Keratinocyte (primary cell): ENCODE data around the gene MBLAC1. TPM values are rescaled to one million over a fixed set of nuclear protein-coding genes. Genes with fewer than 3 reads are reported as not detected.

Experiments used
- DNase-seq: peaks from one replicate; pipeline ENCODE4 v3.0.0-alpha.2; 2011; ENCODE audit warnings: low read depth, missing footprints, low spot score
- FAIRE-seq: peaks from 2 replicates; lab custom pipeline; 2011; peaks lifted over from hg19 to GRCh38; lab: Jason Lieb, UNC
- H2AFZ ChIP-seq: 2 replicates; pipeline ENCODE4 v1.6.0; 2012; ENCODE audit warnings: low read length, control low read depth, inconsistent platforms; ENCODE audit not compliant: control insufficient read depth
- H3K27ac ChIP-seq: 2 replicates; pipeline ENCODE4 v1.5.1; 2011; ENCODE audit warnings: low read length; ENCODE audit not compliant: control insufficient read depth, insufficient read depth
- H3K27me3 ChIP-seq: 3 replicates; pipeline ENCODE4 v1.6.0; 2011; ENCODE audit warnings: low read length; ENCODE audit not compliant: control insufficient read depth, insufficient read depth; ENCODE audit errors: extremely low read depth
- H3K36me3 ChIP-seq, 2 experiments: 2 replicates in 1 of 2; 3 replicates in 1 of 2; pipeline ENCODE4 v1.5.1; 2011; ENCODE audit warnings: low read length in 2 of 2, mild to moderate bottlenecking in 1 of 2; ENCODE audit not compliant: control insufficient read depth in 2 of 2, insufficient read depth in 2 of 2; ENCODE audit errors: extremely low read depth in 1 of 2
- H3K4me1 ChIP-seq: 3 replicates; pipeline ENCODE4 v1.5.1; 2011; ENCODE audit warnings: low read length; ENCODE audit not compliant: control insufficient read depth, insufficient read depth; ENCODE audit errors: extremely low read depth
- H3K4me2 ChIP-seq: 3 replicates; pipeline ENCODE4 v1.6.0; 2011; ENCODE audit warnings: low read depth, low read length; ENCODE audit not compliant: control insufficient read depth, insufficient read depth; ENCODE audit errors: extremely low read depth
- H3K4me3 ChIP-seq, 3 experiments: fragments of 200-600 bp in 1 of 3; sonication (generic) in 1 of 3; 2 replicates in 2 of 3; 3 replicates in 1 of 3; pipeline ENCODE4 v1.5.1; 2011 to 2016; ENCODE audit warnings: low read length in 3 of 3, mild to moderate bottlenecking in 3 of 3, control low read depth in 2 of 3, inconsistent platforms in 1 of 3, low read depth in 1 of 3, mixed read lengths in 1 of 3, mixed run types in 1 of 3, moderate library complexity in 1 of 3; ENCODE audit not compliant: control insufficient read depth in 2 of 3, insufficient read depth in 2 of 3; ENCODE audit errors: extremely low read depth in 1 of 3
- H3K79me2 ChIP-seq: 2 replicates; pipeline ENCODE4 v1.6.0; 2012; ENCODE audit warnings: low read length; ENCODE audit not compliant: control insufficient read depth, insufficient read depth
- H3K9ac ChIP-seq: 3 replicates; pipeline ENCODE4 v1.6.0; 2011; ENCODE audit warnings: low read length; ENCODE audit not compliant: control insufficient read depth, insufficient read depth; ENCODE audit errors: extremely low read depth
- H3K9me1 ChIP-seq: 3 replicates; pipeline ENCODE4 v1.6.0; 2011; ENCODE audit warnings: low read length; ENCODE audit not compliant: control insufficient read depth, insufficient read depth; ENCODE audit errors: extremely low read depth
- H3K9me3 ChIP-seq: 2 replicates; pipeline ENCODE4 v1.5.1; 2012; ENCODE audit warnings: low read depth, low read length; ENCODE audit not compliant: control insufficient read depth
- H4K20me1 ChIP-seq: 3 replicates; pipeline ENCODE4 v1.6.0; 2011; ENCODE audit warnings: low read length; ENCODE audit not compliant: control insufficient read depth, insufficient read depth; ENCODE audit errors: extremely low read depth
- EZH2 ChIP-seq: IDR thresholded peaks from one replicate; pipeline ENCODE4 v1.6.1; 2012; ENCODE audit warnings: inconsistent platforms, mild to moderate bottlenecking, low read length, moderate library complexity
- dilution Hi-C: fragments of 300-500 bp; cut with MboI; formaldehyde crosslinking; loops from one replicate; pipeline ENCODE4 v1.7.0; 2020; ENCODE audit warnings: low sequenced_read_pairs; ENCODE audit not compliant: extremely low pct_ligation_motif_present
- polyA plus RNA-seq, 5 experiments: library from polyadenylated mRNA; depleted of rRNA in 3 of 5; stranded (reverse) in 3 of 5; stranded (forward) in 1 of 5; unstranded in 1 of 5; fragments of >200 nt; gene quantifications; 1 replicate in 1 of 5; 2 replicates in 3 of 5; 3 replicates in 1 of 5; pipeline versions ENCODE4 v1.2.1 to v1.2.3, GENCODE V29; 2011 to 2012; ENCODE audit warnings: missing spikeins in 2 of 5, low read depth in 1 of 5, low replicate concordance in 1 of 5
- TF ChIP-seq, protein P1 (sequence below), 3 experiments: IDR thresholded peaks in 1 of 3; conservative IDR thresholded peaks in 1 of 3; optimal IDR thresholded peaks in 1 of 3; 2 replicates in 2 of 3; 3 replicates in 1 of 3; pipeline versions ENCODE3 to v1.5.1; 2011; ENCODE audit warnings: low read length in 3 of 3, mild to moderate bottlenecking in 3 of 3, moderate library complexity in 2 of 3, control low read depth in 1 of 3, inconsistent platforms in 1 of 3; ENCODE audit not compliant: insufficient read depth in 2 of 3; ENCODE audit errors: extremely low read depth in 1 of 3

The MBLAC1 gene
- polyA plus RNA-seq, 1 donor (not counting 4 experiments of a cell fraction or from before 2014, with no cell fraction given) = 0.21 TPM

DNA sequence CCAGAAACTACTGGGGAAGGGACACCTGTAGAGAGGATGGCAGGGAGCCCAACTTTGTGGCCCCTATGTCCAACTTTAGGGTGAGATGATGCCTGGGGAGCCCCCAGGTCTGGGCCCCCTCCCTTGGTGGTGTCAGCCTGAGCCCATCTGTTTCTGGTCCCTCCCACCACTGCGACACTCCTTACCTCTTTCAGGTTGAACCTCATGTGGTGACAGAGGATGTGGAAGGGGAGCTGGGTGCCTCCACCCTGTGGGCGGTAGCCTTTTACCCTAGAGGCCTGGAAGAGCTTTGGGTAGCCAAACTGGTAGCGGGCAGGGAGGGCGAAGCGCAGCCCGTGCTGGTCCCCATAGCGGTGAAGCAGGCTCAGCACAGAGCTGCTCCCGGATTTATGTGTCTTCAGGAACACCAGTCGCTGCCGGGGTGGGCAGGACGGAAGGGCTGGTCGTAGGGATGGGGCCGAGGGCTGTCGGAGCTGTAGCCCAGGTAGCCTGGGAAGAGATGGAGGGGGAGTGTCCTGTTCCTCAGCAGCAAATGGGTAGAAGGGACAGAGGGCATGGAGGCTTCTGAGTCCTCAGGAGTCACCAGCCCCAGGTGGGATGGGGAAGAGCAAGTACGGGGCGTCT lies 39.7 kb downstream of the MBLAC1 start:
- no peak for FAIRE-seq
- no peak for TF ChIP-seq EZH2
- TF ChIP-seq, protein P1, sequence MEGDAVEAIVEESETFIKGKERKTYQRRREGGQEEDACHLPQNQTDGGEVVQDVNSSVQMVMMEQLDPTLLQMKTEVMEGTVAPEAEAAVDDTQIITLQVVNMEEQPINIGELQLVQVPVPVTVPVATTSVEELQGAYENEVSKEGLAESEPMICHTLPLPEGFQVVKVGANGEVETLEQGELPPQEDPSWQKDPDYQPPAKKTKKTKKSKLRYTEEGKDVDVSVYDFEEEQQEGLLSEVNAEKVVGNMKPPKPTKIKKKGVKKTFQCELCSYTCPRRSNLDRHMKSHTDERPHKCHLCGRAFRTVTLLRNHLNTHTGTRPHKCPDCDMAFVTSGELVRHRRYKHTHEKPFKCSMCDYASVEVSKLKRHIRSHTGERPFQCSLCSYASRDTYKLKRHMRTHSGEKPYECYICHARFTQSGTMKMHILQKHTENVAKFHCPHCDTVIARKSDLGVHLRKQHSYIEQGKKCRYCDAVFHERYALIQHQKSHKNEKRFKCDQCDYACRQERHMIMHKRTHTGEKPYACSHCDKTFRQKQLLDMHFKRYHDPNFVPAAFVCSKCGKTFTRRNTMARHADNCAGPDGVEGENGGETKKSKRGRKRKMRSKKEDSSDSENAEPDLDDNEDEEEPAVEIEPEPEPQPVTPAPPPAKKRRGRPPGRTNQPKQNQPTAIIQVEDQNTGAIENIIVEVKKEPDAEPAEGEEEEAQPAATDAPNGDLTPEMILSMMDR (optimal IDR thresholded peaks at IDR 0.05 in 1 of 3, IDR thresholded peaks at IDR 0.05 in 1 of 3, conservative IDR thresholded peaks at IDR 0.05 in 1 of 3; ENCODE audit: extremely low read depth in 1 of 3, insufficient read depth in 2 of 3, low read length in 3 of 3) = no peak
- no peak for DNase-seq
- H3K4me3 ChIP-seq = no peak overlapping the region
- H2AFZ ChIP-seq = no peak overlapping the region
- H3K36me3 ChIP-seq = no peaks in the 10 kb centered on the region
- no peak overlapping the region for H3K4me2 ChIP-seq
- H3K9ac ChIP-seq = no peak overlapping the region
- H3K79me2 ChIP-seq = no peaks in the 10 kb centered on the region
- H3K9me1 ChIP-seq = peaks cover 2% of the 10 kb centered on the region
- no peaks in the 10 kb centered on the region for H4K20me1 ChIP-seq
- peaks cover 10% of the 10 kb centered on the region for H3K27me3 ChIP-seq
- no peaks in the 10 kb centered on the region for H3K9me3 ChIP-seq
- H3K4me1 ChIP-seq = peaks cover 28% of the 10 kb centered on the region
- dilution Hi-C loops = no loop called here
- H3K27ac ChIP-seq = no peak overlapping the region

DNA sequence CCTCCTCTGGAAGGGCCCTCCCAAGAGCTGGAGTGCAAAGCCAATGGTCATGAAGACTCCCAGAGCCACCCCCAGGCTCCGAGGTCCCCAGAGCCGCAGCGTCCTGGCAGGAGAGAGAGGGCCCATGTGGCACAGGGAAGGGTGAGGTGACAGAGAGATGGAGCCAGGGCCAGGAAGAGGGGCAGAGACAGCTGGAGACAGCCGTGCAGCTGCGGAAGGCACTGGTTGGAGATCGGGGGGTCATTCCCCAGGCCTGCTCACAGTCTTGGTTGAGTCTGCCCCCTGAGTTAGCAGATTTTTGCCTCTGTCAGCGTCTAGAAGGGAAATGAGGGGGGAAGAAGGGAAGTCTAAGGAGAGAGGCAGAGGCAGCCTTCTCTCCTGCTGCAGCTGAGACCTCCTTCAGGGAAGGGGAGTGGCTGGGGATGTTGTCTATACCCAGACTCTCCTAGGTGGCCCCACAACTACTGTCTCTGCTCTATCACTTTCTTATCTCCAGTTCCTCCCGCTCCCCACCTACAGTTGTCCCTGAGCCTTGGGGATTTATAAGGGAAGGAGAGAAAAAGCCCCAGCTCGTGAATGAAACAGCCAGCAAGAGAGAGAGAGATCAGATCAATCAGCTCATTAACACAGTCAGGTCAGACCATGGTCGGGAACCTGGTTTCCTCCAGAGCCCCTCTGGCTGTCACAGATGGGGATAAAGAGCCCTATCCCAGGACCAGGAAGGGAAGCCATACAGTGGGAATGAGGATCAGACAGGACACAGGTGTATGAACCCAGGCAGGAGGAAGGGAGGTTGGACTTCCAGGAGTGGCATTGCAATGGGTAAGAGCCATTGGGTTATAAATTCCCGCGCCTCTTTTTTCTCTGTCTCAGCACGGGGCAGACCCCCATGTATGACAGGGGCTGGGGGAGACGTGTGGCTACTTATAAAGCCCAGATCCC lies 40.5 kb downstream of the MBLAC1 start:
- Histone ChIP-seq H3K4me3 (peak overlapping the region in 1 of 3 experiments; percentile 62), H3K4me2 (peak overlapping the region; percentile 94), H3K27ac (no peak overlapping the region), H3K27me3 (peaks cover 14% of the 10 kb centered on the region), H3K9me1 (peaks cover 2% of the 10 kb centered on the region), H2AFZ (no peak overlapping the region), H3K4me1 (peaks cover 28% of the 10 kb centered on the region), H3K9me3 (no peaks in the 10 kb centered on the region), H3K36me3 (no peaks in the 10 kb centered on the region), H4K20me1 (no peaks in the 10 kb centered on the region), H3K79me2 (no peaks in the 10 kb centered on the region), H3K9ac (no peak overlapping the region)
- FAIRE-seq = no peak
- dilution Hi-C loops = no loop called here
- TF ChIP-seq EZH2 = no peak
- TF ChIP-seq, protein P1 (optimal IDR thresholded peaks at IDR 0.05 in 1 of 3, IDR thresholded peaks at IDR 0.05 in 1 of 3, conservative IDR thresholded peaks at IDR 0.05 in 1 of 3; ENCODE audit: extremely low read depth in 1 of 3, insufficient read depth in 2 of 3, low read length in 3 of 3) = no peak
- DNase-seq = no peak
